ENCODE results near the gene HTR2A. TPM values are rescaled to one million over a fixed set of nuclear protein-coding genes. Genes with fewer than 3 reads are reported as not detected.

The HTR2A gene
- total RNA-seq, 1 experiment from 2014 or later, result not detected

GRCh38 chr13:46799139-46799538 is 97.7 kb downstream of the HTR2A start:
- Histone ChIP-seq H4K20me1 (ENCODE audit: insufficient read depth) (no peaks in the 10 kb centered on the region), H3K4me2 (ENCODE audit: low read length) (no peak overlapping the region), H3K9me2 (ENCODE audit: insufficient read depth) (no peaks in the 10 kb centered on the region), H3K4me3 (replicated peaks in 1 of 2; ENCODE audit: low read depth in 1 of 2, low read length in 2 of 2) (no peak overlapping the region), H3K9me3 (ENCODE audit: control insufficient read depth in 1 of 2, insufficient read depth in 1 of 2, low read depth in 1 of 2, low read length in 2 of 2) (no peaks in the 10 kb centered on the region), H3K9ac (ENCODE audit: low read length) (no peak overlapping the region), H3K27me3 (ENCODE audit: insufficient read depth, low read length) (no peaks in the 10 kb centered on the region), H3K4me1 (ENCODE audit: control insufficient read depth in 1 of 2, insufficient read depth in 2 of 2, low read length in 2 of 2) (peaks cover 14 to 26% of the 10 kb centered on the region in 2 experiments), H3K36me3 (ENCODE audit: control insufficient read depth in 1 of 2, insufficient read depth in 2 of 2, low read length in 2 of 2) (no peaks in the 10 kb centered on the region), H2AFZ (ENCODE audit: low read depth, low read length, poor library complexity, severe bottlenecking) (no peak overlapping the region), H3K79me2 (ENCODE audit: insufficient read depth, low read length) (peaks cover 28% of the 10 kb centered on the region), H3K27ac (ENCODE audit: low read depth, low read length) (no peak overlapping the region)
- TF ChIP-seq POLR2AphosphoS5 (IDR thresholded peaks at IDR 0.05; ENCODE audit: low read depth, low read length) (no peak), TCF7L2 (IDR thresholded peaks at IDR 0.05; ENCODE audit: borderline replicate concordance, extremely low read depth, insufficient read depth, insufficient read length) (no peak), MAX (IDR thresholded peaks at IDR 0.05) (no peak), RAD21 (IDR thresholded peaks at IDR 0.05; ENCODE audit: low read depth) (no peak), ATF3 (IDR thresholded peaks at IDR 0.05) (no peak), JUND (IDR thresholded peaks at IDR 0.05) (no peak), SIN3A (IDR thresholded peaks at IDR 0.05; ENCODE audit: low read depth) (no peak), EGR1 (IDR thresholded peaks at IDR 0.05; ENCODE audit: low read depth) (no peak), CBX3 (IDR thresholded peaks at IDR 0.05; ENCODE audit: low read depth) (no peak), POLR2A (IDR thresholded peaks at IDR 0.05; ENCODE audit: borderline replicate concordance, extremely low read depth, insufficient read depth, insufficient read length) (no peak)
- TF ChIP-seq, protein P1, sequence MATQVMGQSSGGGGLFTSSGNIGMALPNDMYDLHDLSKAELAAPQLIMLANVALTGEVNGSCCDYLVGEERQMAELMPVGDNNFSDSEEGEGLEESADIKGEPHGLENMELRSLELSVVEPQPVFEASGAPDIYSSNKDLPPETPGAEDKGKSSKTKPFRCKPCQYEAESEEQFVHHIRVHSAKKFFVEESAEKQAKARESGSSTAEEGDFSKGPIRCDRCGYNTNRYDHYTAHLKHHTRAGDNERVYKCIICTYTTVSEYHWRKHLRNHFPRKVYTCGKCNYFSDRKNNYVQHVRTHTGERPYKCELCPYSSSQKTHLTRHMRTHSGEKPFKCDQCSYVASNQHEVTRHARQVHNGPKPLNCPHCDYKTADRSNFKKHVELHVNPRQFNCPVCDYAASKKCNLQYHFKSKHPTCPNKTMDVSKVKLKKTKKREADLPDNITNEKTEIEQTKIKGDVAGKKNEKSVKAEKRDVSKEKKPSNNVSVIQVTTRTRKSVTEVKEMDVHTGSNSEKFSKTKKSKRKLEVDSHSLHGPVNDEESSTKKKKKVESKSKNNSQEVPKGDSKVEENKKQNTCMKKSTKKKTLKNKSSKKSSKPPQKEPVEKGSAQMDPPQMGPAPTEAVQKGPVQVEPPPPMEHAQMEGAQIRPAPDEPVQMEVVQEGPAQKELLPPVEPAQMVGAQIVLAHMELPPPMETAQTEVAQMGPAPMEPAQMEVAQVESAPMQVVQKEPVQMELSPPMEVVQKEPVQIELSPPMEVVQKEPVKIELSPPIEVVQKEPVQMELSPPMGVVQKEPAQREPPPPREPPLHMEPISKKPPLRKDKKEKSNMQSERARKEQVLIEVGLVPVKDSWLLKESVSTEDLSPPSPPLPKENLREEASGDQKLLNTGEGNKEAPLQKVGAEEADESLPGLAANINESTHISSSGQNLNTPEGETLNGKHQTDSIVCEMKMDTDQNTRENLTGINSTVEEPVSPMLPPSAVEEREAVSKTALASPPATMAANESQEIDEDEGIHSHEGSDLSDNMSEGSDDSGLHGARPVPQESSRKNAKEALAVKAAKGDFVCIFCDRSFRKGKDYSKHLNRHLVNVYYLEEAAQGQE (IDR thresholded peaks at IDR 0.05; ENCODE audit: low read depth), result no peak
- POLR2A ChIA-PET, result no interaction called here
- CTCF ChIA-PET, result no interaction called here
- no peak for ATAC-seq
- RAD21 ChIA-PET (ENCODE audit: low non-redundant PET in 1 of 2, low total read pairs in 2 of 2, uncharacterized antibody in 2 of 2, unreplicated experiment in 2 of 2), result no interaction called here
- intact Hi-C loops (cut with micrococcal nuclease), result no loop called here
- no peak for DNase-seq (ENCODE audit: low read depth, low spot score)
- BruUV-seq (replicated peaks), result no TSS peak
